ENCODE measurements around the gene OR11G2.
A peak's percentile ranks its signal among the peaks of the same experiment; 100 is the strongest.
"Not testable (repeated sequence)": the region's sequence is repeated elsewhere in the genome, so short reads cannot be mapped to it uniquely, and the experiment has no call there.

OR11G2 gene

GRCh38 chr14:20194101-20194500 lies 3.4 kb downstream of the OR11G2 start:
- no peak overlapping the region for H3K4me3 ChIP-seq (ENCODE audit: low read length)
- no peaks in the 10 kb centered on the region for H3K9me2 ChIP-seq (replicated peaks; ENCODE audit: control insufficient read depth, low read length)
- no peaks in the 10 kb centered on the region for H3K79me2 ChIP-seq (ENCODE audit: control insufficient read depth, low read length)
- TF ChIP-seq EZH2phosphoT487 (IDR thresholded peaks at IDR 0.05; ENCODE audit: borderline replicate concordance, low read length) (no peak), CTCF (IDR thresholded peaks at IDR 0.05; ENCODE audit: low read depth, low read length, poor library complexity, severe bottlenecking) (no peak)
- no peaks in the 10 kb centered on the region for H3K27me3 ChIP-seq (ENCODE audit: control insufficient read depth, low read length)
- no peaks in the 10 kb centered on the region for H4K20me1 ChIP-seq (ENCODE audit: control insufficient read depth, insufficient read depth, low read depth, low read length)
- H3F3A ChIP-seq (ENCODE audit: control insufficient read depth, insufficient read depth) = no peaks in the 10 kb centered on the region
- no peaks in the 10 kb centered on the region for H3K36me3 ChIP-seq (ENCODE audit: control insufficient read depth, low read length)
- no peaks in the 10 kb centered on the region for H3K9me3 ChIP-seq (ENCODE audit: control insufficient read depth, insufficient read depth, low read length)
- H3K27ac ChIP-seq (ENCODE audit: low read depth, low read length) = no peak overlapping the region
- H3K4me2 ChIP-seq (ENCODE audit: low read length) = no peak overlapping the region
- H3K4me1 ChIP-seq (ENCODE audit: control insufficient read depth, low read length) = no peaks in the 10 kb centered on the region

GRCh38 chr14:20195170-20195569 lies 4.5 kb downstream of the OR11G2 start:
- not testable (repeated sequence) for H3F3A ChIP-seq (ENCODE audit: control insufficient read depth, insufficient read depth); H4K20me1 ChIP-seq (ENCODE audit: control insufficient read depth, insufficient read depth, low read depth, low read length); H3K27me3 ChIP-seq (ENCODE audit: control insufficient read depth, low read length); H3K9me3 ChIP-seq (ENCODE audit: control insufficient read depth, insufficient read depth, low read length); H3K4me1 ChIP-seq (ENCODE audit: control insufficient read depth, low read length); H3K27ac ChIP-seq (ENCODE audit: low read depth, low read length); H3K4me2 ChIP-seq (ENCODE audit: low read length); H3K36me3 ChIP-seq (ENCODE audit: control insufficient read depth, low read length); H3K79me2 ChIP-seq (ENCODE audit: control insufficient read depth, low read length); H3K4me3 ChIP-seq (ENCODE audit: low read length); H3K9me2 ChIP-seq (replicated peaks; ENCODE audit: control insufficient read depth, low read length)

GRCh38 chr14:20195911-20196310 lies 5.2 kb downstream of the OR11G2 start:
- no peak overlapping the region for H3K4me2 ChIP-seq (ENCODE audit: low read length)
- H3K79me2 ChIP-seq (ENCODE audit: control insufficient read depth, low read length) = no peaks in the 10 kb centered on the region
- H3K36me3 ChIP-seq (ENCODE audit: control insufficient read depth, low read length) = no peaks in the 10 kb centered on the region
- no peaks in the 10 kb centered on the region for H3F3A ChIP-seq (ENCODE audit: control insufficient read depth, insufficient read depth)
- TF ChIP-seq CTCF (IDR thresholded peaks at IDR 0.05; ENCODE audit: low read depth, low read length, poor library complexity, severe bottlenecking) (peak; percentile 18), EZH2phosphoT487 (IDR thresholded peaks at IDR 0.05; ENCODE audit: borderline replicate concordance, low read length) (no peak)
- H3K4me3 ChIP-seq (ENCODE audit: low read length) = no peak overlapping the region
- no peaks in the 10 kb centered on the region for H3K4me1 ChIP-seq (ENCODE audit: control insufficient read depth, low read length)
- no peaks in the 10 kb centered on the region for H3K9me3 ChIP-seq (ENCODE audit: control insufficient read depth, insufficient read depth, low read length)
- H4K20me1 ChIP-seq (ENCODE audit: control insufficient read depth, insufficient read depth, low read depth, low read length) = no peaks in the 10 kb centered on the region
- no peak overlapping the region for H3K27ac ChIP-seq (ENCODE audit: low read depth, low read length)
- no peaks in the 10 kb centered on the region for H3K27me3 ChIP-seq (ENCODE audit: control insufficient read depth, low read length)
- no peaks in the 10 kb centered on the region for H3K9me2 ChIP-seq (replicated peaks; ENCODE audit: control insufficient read depth, low read length)

- H3K4me1 ChIP-seq (ENCODE audit: control insufficient read depth, low read length) = no peaks in the 10 kb centered on the region
- H3K9me3 ChIP-seq (ENCODE audit: control insufficient read depth, insufficient read depth, low read length) = no peaks in the 10 kb centered on the region
- H3K27ac ChIP-seq (ENCODE audit: low read depth, low read length) = no peak overlapping the region
- H3K4me2 ChIP-seq (ENCODE audit: low read length) = no peak overlapping the region
- no peaks in the 10 kb centered on the region for H4K20me1 ChIP-seq (ENCODE audit: control insufficient read depth, insufficient read depth, low read depth, low read length)
- no peaks in the 10 kb centered on the region for H3K36me3 ChIP-seq (ENCODE audit: control insufficient read depth, low read length)
- no peaks in the 10 kb centered on the region for H3K27me3 ChIP-seq (ENCODE audit: control insufficient read depth, low read length)
- no peaks in the 10 kb centered on the region for H3K79me2 ChIP-seq (ENCODE audit: control insufficient read depth, low read length)
- H3K4me3 ChIP-seq (ENCODE audit: low read length) = no peak overlapping the region
- H3K9me2 ChIP-seq (replicated peaks; ENCODE audit: control insufficient read depth, low read length) = no peaks in the 10 kb centered on the region
- TF ChIP-seq CTCF (IDR thresholded peaks at IDR 0.05; ENCODE audit: low read depth, low read length, poor library complexity, severe bottlenecking) = no peak
- no peak for TF ChIP-seq EZH2phosphoT487 (IDR thresholded peaks at IDR 0.05; ENCODE audit: borderline replicate concordance, low read length)
- H3F3A ChIP-seq (ENCODE audit: control insufficient read depth, insufficient read depth) = no peaks in the 10 kb centered on the region
These were observed 6.8 kb downstream of the OR11G2 start for GRCh38 chr14:20197459-20197858.
